GM12878 (cell line): ENCODE measurements around the gene DCLRE1B. TPM values are rescaled to one million over a fixed set of nuclear protein-coding genes. Genes with fewer than 3 reads are reported as not detected.
A peak's percentile ranks its signal among the peaks of the same experiment; 100 is the strongest.

Experiments
- ATAC-seq: fragments of 200-7000 bp; cut with Tn5 transposase; 3 replicates; pipeline ENCODE4 v1.9.1; 2020; ENCODE audit warnings: mild to moderate bottlenecking, moderate library complexity
- BruUV-seq: library from RNA; stranded (reverse); fragments of 400-500 nt; replicated peaks from 2 replicates; lab custom pipeline; 2021; lab: Mats Ljungman, UMichigan
- CTCF ChIA-PET: fragments of 300-600 bp; sonication (Branson Sonifier 250); formaldehyde crosslinking; extraction: SDS; loops from one replicate; lab custom pipeline; 2021; ENCODE audit warnings: inconsistent platforms; lab: Yijun Ruan, JAX
- POLR2A ChIA-PET: fragments of 350-600 bp; formaldehyde crosslinking; extraction: SDS; loops from one replicate; lab custom pipeline; 2021; ENCODE audit warnings: inconsistent platforms; lab: Charles Lee
- RAD21 ChIA-PET: fragments of 300-600 bp; sonication (Branson Sonifier 250); formaldehyde crosslinking; loops from one replicate; lab custom pipeline; 2023; ENCODE audit warnings: antibody characterized with exemption; ENCODE audit not compliant: unreplicated experiment; lab: Charles Lee
- SMC1A ChIA-PET: fragments of 300-600 bp; sonication (Branson Sonifier 250); formaldehyde crosslinking; loops from one replicate; lab custom pipeline; 2023; ENCODE audit not compliant: unreplicated experiment, uncharacterized antibody; lab: Charles Lee
- DNase-seq: peaks from one replicate; pipeline ENCODE4 v3.0.0-alpha.2; 2011; ENCODE audit warnings: low read depth, low spot score
- FAIRE-seq: peaks from 3 replicates; lab custom pipeline; 2011; peaks lifted over from hg19 to GRCh38; lab: Jason Lieb, UNC
- H2AFZ ChIP-seq: 2 replicates; pipeline ENCODE4 v1.6.0; 2011; ENCODE audit warnings: low read depth, low read length, control low read depth; ENCODE audit not compliant: control insufficient read depth
- H3K27ac ChIP-seq: 2 replicates; pipeline ENCODE4 v1.5.1; 2011; ENCODE audit warnings: control low read depth; ENCODE audit not compliant: control insufficient read depth, insufficient read depth
- H3K27me3 ChIP-seq, 2 experiments: replicated peaks in 1 of 2; 2 replicates each; pipeline versions ENCODE4 v1.6.0 to v1.6.1; 2011; ENCODE audit warnings: low read length in 1 of 2; ENCODE audit not compliant: control insufficient read depth in 2 of 2, insufficient read depth in 2 of 2
- H3K36me3 ChIP-seq, 2 experiments: 2 replicates each; pipeline ENCODE4 v1.5.1; 2011; ENCODE audit warnings: low read length in 1 of 2; ENCODE audit not compliant: control insufficient read depth in 2 of 2, insufficient read depth in 2 of 2
- H3K4me1 ChIP-seq: 2 replicates; pipeline ENCODE4 v1.6.1; 2011; ENCODE audit warnings: mild to moderate bottlenecking, low read length, moderate library complexity, mixed read lengths; ENCODE audit not compliant: control insufficient read depth, insufficient read depth
- H3K4me2 ChIP-seq: 2 replicates; pipeline ENCODE4 v1.6.0; 2011; ENCODE audit warnings: control low read depth; ENCODE audit not compliant: control insufficient read depth, insufficient read depth
- H3K4me3 ChIP-seq: fragments of 200-600 bp; sonication (generic); 2 replicates; pipeline ENCODE4 v1.5.1; 2016
- H3K79me2 ChIP-seq: 2 replicates; pipeline ENCODE4 v1.6.0; 2011; ENCODE audit warnings: low read length; ENCODE audit not compliant: control insufficient read depth, insufficient read depth
- H3K9ac ChIP-seq: 2 replicates; pipeline ENCODE4 v1.8.0; 2011; ENCODE audit warnings: low read length, control low read depth, mixed read lengths; ENCODE audit not compliant: control insufficient read depth, insufficient read depth
- H3K9me3 ChIP-seq: replicated peaks from 3 replicates; pipeline ENCODE4 v1.5.1; 2011; ENCODE audit warnings: mild to moderate bottlenecking, low read length; ENCODE audit not compliant: control insufficient read depth, insufficient read depth
- H4K20me1 ChIP-seq: 2 replicates; pipeline ENCODE4 v1.6.0; 2011; ENCODE audit not compliant: control insufficient read depth, insufficient read depth
- EP300 ChIP-seq, 2 experiments: fragments of 150-350 bp in 1 of 2; IDR thresholded peaks; 2 replicates each; pipeline ENCODE4 v1.6.1; 2011 to 2012; ENCODE audit warnings: low read depth in 2 of 2, low read length in 2 of 2, borderline replicate concordance in 1 of 2, improper control_type of control experiment in 1 of 2, inconsistent platforms in 1 of 2; ENCODE audit not compliant: control insufficient read depth in 1 of 2
- RFX5 ChIP-seq: IDR thresholded peaks from 2 replicates; pipeline ENCODE4 v1.6.1; 2011; ENCODE audit warnings: low read depth, low read length, improper control_type of control experiment
- RUNX3 ChIP-seq: IDR thresholded peaks from 2 replicates; pipeline ENCODE4 v1.6.1; 2012; ENCODE audit warnings: low read length, inconsistent platforms
- SIN3A ChIP-seq: IDR thresholded peaks from 2 replicates; pipeline ENCODE4 v1.6.1; 2012; ENCODE audit warnings: low read depth, low read length, improper control_type of control experiment
- TCF3 ChIP-seq: IDR thresholded peaks from 2 replicates; pipeline ENCODE4 v1.6.1; 2012; ENCODE audit warnings: low read depth, mild to moderate bottlenecking, low read length, borderline replicate concordance; ENCODE audit not compliant: insufficient read depth
- ZBED1 ChIP-seq: IDR thresholded peaks from 2 replicates; pipeline ENCODE4 v1.6.1; 2016; ENCODE audit warnings: borderline replicate concordance
- WGBS: methylation state at CpG from one replicate; pipeline ENCODE4 v1.1.6; 2016; ENCODE audit warnings: low lambda C conversion rate; ENCODE audit not compliant: insufficient replicate concordance, insufficient coverage; ENCODE audit errors: missing lambda C conversion rate; 5-methylcytosine and 5-hydroxymethylcytosine counted together
- in situ Hi-C: fragments of 300-500 bp; cut with MboI; formaldehyde crosslinking; loops from 9 replicates; pipeline ENCODE4 v1.14.3; 2018; ENCODE audit warnings: mixed read lengths
- intact Hi-C: fragments of 100-400 bp; cut with micrococcal nuclease; formaldehyde crosslinking; loops from one replicate; pipeline ENCODE4 v1.14.2; 2022; ENCODE audit not compliant: unreplicated experiment
- polyA plus RNA-seq, 11 experiments: library from polyadenylated mRNA; depleted of rRNA in 4 of 11; unstranded in 6 of 11; stranded (reverse) in 5 of 11; fragments of >200 nt; fragmentation: Nextera tagmentation in 4 of 11; fragmentation: Illumina TruSeq in 1 of 11; extraction: Ambion mirVana in 4 of 11; extraction: Trizol in 1 of 11; gene quantifications; 1 replicate in 1 of 11; 2 replicates in 10 of 11; pipeline versions ENCODE4 v1.2.1 to v1.2.3, GENCODE V29; 2011 to 2016; ENCODE audit warnings: inconsistent platforms in 2 of 11, missing spikeins in 2 of 11, low read depth in 1 of 11
- total RNA-seq, 4 experiments: library from RNA; depleted of rRNA in 3 of 4; stranded (reverse); fragments of >200 nt in 3 of 4; fragmentation: Illumina TruSeq in 1 of 4; extraction: Trizol in 1 of 4; gene quantifications; 2 replicates each; pipeline versions ENCODE4 v1.2.1 to v1.2.3, GENCODE V29; 2013 to 2021
- TF ChIP-seq, protein P1 (sequence below): fragments of 450-650 bp; IDR thresholded peaks from 2 replicates; pipeline ENCODE4 v1.6.1; 2017; ENCODE audit warnings: low read depth, mild to moderate bottlenecking, moderate library complexity
- TF ChIP-seq, protein P2 (sequence below): IDR thresholded peaks from 2 replicates; pipeline ENCODE4 v1.6.1; 2012; ENCODE audit warnings: low read depth, low read length, improper control_type of control experiment
- TF ChIP-seq, protein P3 (sequence below): IDR thresholded peaks from 2 replicates; pipeline ENCODE4 v1.6.1; 2011; ENCODE audit warnings: mild to moderate bottlenecking, low read depth, low read length, moderate library complexity; ENCODE audit not compliant: insufficient replicate concordance

Gene DCLRE1B
- total and polyA plus RNA-seq, 10 of the 15 experiments (the other 5 are each of a cell fraction or from before 2014, with no cell fraction given): 5.4 to 18.3 (median 13.4) TPM

DNA sequence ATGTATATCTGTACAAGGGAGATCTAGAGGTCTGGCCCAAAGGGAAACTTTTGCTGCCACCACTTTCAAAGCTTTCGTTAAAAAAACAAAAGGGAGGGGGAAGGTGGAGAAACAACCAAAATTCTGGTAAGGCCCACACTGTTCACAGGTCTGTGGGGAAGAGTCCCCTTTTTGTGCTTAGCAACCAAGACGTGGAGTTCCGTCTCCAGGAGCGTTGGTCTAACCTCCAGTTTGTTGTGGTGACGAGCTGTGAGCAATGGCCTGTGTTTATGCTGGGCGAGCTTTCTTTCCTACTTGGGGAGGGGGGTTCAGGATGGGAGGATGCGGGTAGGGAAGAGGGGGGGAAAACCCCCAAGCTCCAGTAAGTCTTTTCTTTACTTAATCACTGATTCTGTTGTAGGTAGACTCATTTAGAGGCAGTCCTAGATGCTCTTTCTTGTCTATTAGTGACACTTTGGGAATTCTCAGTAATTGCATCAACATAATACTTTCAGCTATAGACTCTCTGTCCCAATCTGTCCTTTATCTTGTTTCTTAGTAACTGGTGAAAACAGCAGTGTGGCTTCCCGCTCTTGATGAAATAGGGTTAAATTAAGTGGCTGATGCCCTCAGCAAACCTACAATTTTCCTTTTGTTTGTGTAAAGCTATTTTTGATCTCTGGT is 25.5 kb downstream of the DCLRE1B start (continued):
- TF ChIP-seq, protein P1, sequence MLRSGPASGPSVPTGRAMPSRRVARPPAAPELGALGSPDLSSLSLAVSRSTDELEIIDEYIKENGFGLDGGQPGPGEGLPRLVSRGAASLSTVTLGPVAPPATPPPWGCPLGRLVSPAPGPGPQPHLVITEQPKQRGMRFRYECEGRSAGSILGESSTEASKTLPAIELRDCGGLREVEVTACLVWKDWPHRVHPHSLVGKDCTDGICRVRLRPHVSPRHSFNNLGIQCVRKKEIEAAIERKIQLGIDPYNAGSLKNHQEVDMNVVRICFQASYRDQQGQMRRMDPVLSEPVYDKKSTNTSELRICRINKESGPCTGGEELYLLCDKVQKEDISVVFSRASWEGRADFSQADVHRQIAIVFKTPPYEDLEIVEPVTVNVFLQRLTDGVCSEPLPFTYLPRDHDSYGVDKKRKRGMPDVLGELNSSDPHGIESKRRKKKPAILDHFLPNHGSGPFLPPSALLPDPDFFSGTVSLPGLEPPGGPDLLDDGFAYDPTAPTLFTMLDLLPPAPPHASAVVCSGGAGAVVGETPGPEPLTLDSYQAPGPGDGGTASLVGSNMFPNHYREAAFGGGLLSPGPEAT: peak; percentile 81; the same call in 1 of the 2 replicates
- peak; percentile 58; the same call in 1 of the 2 replicates for TF ChIP-seq SIN3A
- 0 out of 2 replicates have a peak, but pooled peaks have one; percentile 58 for TF ChIP-seq RFX5
- TF ChIP-seq EP300 (IDR thresholded peaks at IDR 0.05; ENCODE audit: borderline replicate concordance in 1 of 2, control insufficient read depth in 1 of 2, low read depth in 2 of 2, low read length in 2 of 2): peak; percentile 21 to 42; a peak in 1 of 4 replicates
- TF ChIP-seq, protein P2, sequence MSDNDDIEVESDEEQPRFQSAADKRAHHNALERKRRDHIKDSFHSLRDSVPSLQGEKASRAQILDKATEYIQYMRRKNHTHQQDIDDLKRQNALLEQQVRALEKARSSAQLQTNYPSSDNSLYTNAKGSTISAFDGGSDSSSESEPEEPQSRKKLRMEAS: peak; percentile 27; the same call in 1 of the 2 replicates
- TF ChIP-seq ZBED1: no peak
- TF ChIP-seq, all 136 proteins: peak for 11

DNA sequence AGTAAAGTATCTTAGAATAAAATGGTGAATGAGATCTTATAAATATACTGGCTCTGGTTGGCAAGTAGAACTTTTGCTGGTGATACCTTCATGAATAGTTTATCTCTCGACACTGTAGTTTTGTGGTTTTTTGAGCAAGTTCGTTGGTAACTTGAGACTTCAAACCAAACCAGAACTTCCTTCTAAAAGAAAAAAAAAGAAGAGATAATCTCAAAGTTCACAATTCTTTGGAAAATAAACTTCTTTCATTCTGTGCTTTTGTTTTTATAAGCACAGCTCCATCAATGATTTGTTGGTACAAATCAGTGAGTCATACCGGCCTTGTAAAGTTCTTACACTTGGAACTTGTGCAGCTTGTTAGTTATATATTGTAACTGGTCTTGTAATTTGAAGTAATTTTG is 26.3 kb downstream of the DCLRE1B start:
- peaks cover 4% of the 10 kb centered on the region for H3K4me1 ChIP-seq
- H4K20me1 ChIP-seq: no peaks in the 10 kb centered on the region
- POLR2A ChIA-PET: interaction anchor here (1.0 to 5.4 kb wide), 15 partner anchors 8 to 173 kb away, joined by 3 to 65 read pairs (median 5); partner anchors contain the start of genes AP4B1, DCLRE1B and RSBN1
- RAD21 ChIA-PET: interaction anchor here (0.8 to 4.9 kb wide), 14 partner anchors 9 to 120 kb away, joined by 3 to 46 read pairs (median 14); partner anchors contain the start of genes AP4B1, DCLRE1B and RSBN1
- in situ Hi-C loops (no loop called here), intact Hi-C loops (loop anchor here (5.0 kb wide), 1 partner anchor 94 kb away; no protein-coding TSS in a partner anchor)
- peak overlapping the region; percentile 64 for H3K4me2 ChIP-seq
- SMC1A ChIA-PET: interaction anchor here (0.7 to 11.9 kb wide), 22 partner anchors 9 to 146 kb away, joined by 3 to 103 read pairs (median 6); partner anchors contain the start of genes AP4B1, DCLRE1B and OLFML3
- no TSS peak for BruUV-seq
- no peaks in the 10 kb centered on the region for H3K27me3 ChIP-seq
- H2AFZ ChIP-seq: no peak overlapping the region
- no peaks in the 10 kb centered on the region for H3K36me3 ChIP-seq
- FAIRE-seq: no peak
- WGBS: 19% methylated on average over 3 of the region's 3 CpGs
- DNase-seq: no peak
- H3K4me3 ChIP-seq: peak overlapping the region; percentile 78
- H3K9ac ChIP-seq: peak overlapping the region; percentile 37; the same call in 1 of the 2 replicates
- peaks cover 70% of the 10 kb centered on the region for H3K79me2 ChIP-seq
- CTCF ChIA-PET: interaction anchor here (1.4 to 6.1 kb wide), 14 partner anchors 9 to 351 kb away, joined by 4 to 44 read pairs (median 14); partner anchors contain the start of genes AP4B1 and DCLRE1B
- peak overlapping the region; percentile 97; the same call in 1 of the 2 replicates for H3K27ac ChIP-seq
- no peak for TF ChIP-seq TCF3
- TF ChIP-seq RUNX3: peak; percentile 45
- TF ChIP-seq, protein P2: no peak
- TF ChIP-seq, protein P3, sequence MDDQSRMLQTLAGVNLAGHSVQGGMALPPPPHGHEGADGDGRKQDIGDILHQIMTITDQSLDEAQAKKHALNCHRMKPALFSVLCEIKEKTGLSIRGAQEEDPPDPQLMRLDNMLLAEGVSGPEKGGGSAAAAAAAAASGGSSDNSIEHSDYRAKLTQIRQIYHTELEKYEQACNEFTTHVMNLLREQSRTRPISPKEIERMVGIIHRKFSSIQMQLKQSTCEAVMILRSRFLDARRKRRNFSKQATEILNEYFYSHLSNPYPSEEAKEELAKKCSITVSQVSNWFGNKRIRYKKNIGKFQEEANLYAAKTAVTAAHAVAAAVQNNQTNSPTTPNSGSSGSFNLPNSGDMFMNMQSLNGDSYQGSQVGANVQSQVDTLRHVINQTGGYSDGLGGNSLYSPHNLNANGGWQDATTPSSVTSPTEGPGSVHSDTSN: no peak
- TF ChIP-seq, all 136 proteins: peak for 1
- H3K9me3 ChIP-seq: no peaks in the 10 kb centered on the region; the same call in 2 of the 3 replicates
- ATAC-seq: no peak
